ENCODE data around the gene ARRB1. TPM values are rescaled to one million over a fixed set of nuclear protein-coding genes. Genes with fewer than 3 reads are reported as not detected.

Gene ARRB1
- total RNA-seq, 4 donors from 2014 or later, result 15.7 to 44.7 (median 27.7) TPM

DNA sequence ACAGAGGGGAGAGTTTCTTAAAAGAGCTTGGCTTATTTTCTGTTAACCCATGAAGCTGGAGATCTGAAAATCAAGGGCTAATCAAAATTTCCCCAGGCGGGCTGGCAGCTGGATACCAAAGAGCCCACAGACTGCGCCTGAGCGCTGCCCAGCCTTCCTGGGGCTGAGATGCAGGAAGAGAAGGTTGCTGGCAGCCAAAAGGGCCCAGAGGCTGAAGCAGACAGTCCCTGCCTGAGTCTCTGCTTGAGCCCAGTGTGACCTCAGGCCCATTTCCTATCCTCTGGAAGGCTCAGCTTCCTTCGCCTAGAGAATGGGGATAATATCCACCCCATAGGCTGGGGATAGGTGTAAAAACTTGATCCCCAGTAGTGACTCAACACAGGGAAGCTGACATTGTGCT lies 49.1 kb downstream of the ARRB1 start:
- WGBS, 2 donors, result 67 to 79% methylated on average over 4 of the region's 4 CpGs
- H3K9me3 ChIP-seq, result no peaks in the 10 kb centered on the region
- H3K27me3 ChIP-seq, result no peaks in the 10 kb centered on the region
- peaks cover 0 to 20% of the 10 kb centered on the region in 2 donors for H3K4me1 ChIP-seq
- intact Hi-C loops (cut with DNase I), result no loop called here
- DNase-seq, result no peak
- TF ChIP-seq, protein P1, sequence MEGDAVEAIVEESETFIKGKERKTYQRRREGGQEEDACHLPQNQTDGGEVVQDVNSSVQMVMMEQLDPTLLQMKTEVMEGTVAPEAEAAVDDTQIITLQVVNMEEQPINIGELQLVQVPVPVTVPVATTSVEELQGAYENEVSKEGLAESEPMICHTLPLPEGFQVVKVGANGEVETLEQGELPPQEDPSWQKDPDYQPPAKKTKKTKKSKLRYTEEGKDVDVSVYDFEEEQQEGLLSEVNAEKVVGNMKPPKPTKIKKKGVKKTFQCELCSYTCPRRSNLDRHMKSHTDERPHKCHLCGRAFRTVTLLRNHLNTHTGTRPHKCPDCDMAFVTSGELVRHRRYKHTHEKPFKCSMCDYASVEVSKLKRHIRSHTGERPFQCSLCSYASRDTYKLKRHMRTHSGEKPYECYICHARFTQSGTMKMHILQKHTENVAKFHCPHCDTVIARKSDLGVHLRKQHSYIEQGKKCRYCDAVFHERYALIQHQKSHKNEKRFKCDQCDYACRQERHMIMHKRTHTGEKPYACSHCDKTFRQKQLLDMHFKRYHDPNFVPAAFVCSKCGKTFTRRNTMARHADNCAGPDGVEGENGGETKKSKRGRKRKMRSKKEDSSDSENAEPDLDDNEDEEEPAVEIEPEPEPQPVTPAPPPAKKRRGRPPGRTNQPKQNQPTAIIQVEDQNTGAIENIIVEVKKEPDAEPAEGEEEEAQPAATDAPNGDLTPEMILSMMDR (IDR thresholded peaks at IDR 0.05), result no peak
- no peak for TF ChIP-seq POLR2A (IDR thresholded peaks at IDR 0.05)
- H3K36me3 ChIP-seq, result no peaks in the 10 kb centered on the region
- H3K27ac ChIP-seq, result peak overlapping the region in 1 of 3 donors; percentile 49
- H3K4me3 ChIP-seq (replicated peaks in 1 of 3), result no peak overlapping the region

DNA sequence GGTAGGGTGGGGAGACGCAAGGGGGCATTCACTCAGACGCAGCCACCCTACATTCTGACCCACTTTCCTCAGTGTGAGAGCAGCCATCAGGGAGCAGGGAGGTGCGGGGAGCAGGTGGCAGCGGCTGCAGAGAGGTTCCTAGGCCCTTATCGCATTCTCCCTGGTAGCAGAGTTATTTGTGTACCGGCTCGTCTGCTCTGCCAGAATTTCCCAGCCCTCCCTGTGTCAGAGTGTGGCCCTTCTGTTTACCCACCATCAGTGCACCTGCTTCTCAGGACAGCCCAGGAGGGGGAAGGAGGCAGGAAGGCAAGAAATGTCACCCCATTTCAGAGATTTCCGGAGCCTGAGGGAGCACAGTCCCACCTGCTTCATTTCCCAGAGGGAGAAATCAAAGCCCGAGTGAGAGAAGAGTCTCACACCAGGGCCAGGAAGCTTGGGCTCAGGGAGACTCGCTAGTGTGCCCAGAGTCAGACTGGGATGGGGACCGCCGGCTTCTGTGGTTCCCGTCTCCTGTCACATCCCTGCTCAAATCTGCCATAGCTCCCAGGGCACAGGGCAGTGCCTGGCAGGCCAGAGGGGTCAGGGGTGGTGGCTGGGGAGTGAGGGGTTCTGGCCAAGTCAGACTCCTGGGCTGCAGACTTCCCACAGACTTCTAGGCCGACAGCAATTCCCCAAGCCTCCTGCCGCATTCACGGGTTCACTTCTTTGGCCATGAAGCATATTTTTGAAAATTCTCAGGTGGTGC lies 49.7 kb downstream of the ARRB1 start:
- peaks cover 0 to 14% of the 10 kb centered on the region in 2 donors for H3K4me1 ChIP-seq
- peak overlapping the region in 1 of 3 donors; percentile 49 for H3K27ac ChIP-seq
- no peak for DNase-seq

DNA sequence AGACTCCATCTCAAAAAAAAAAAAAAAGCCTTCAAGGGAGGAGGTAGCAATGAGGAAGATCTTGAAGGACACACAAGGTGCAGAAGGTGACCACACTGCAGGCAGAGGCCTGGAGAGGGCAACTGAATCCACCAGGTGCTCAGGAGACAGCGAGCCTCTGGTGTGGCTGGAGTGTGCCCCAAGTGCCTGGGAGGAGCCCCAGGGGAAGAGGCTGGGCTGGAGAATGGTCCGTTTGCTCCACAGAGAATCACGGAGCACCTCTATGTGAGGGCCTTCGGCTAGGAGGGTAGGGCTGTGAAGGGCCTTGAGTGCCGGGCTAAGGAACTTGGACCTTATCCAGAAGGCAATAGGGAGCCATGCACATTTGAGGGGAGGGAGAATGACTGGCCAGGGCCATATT lies 50.3 kb downstream of the ARRB1 start:
- intact Hi-C loops (cut with DNase I), result no loop called here
- no peak for DNase-seq
- H3K27ac ChIP-seq, result no peak overlapping the region
- no peak for TF ChIP-seq POLR2A (IDR thresholded peaks at IDR 0.05)
- TF ChIP-seq, protein P1 (IDR thresholded peaks at IDR 0.05), result no peak
- no peaks in the 10 kb centered on the region for H3K27me3 ChIP-seq
- no peak overlapping the region for H3K4me3 ChIP-seq (replicated peaks in 1 of 3)
- H3K36me3 ChIP-seq, result no peaks in the 10 kb centered on the region
- WGBS, 2 donors, result 48 to 63% methylated on average over 5 of the region's 5 CpGs
- H3K9me3 ChIP-seq, result no peaks in the 10 kb centered on the region
- H3K4me1 ChIP-seq, result peaks cover 0 to 12% of the 10 kb centered on the region in 2 donors

More for the DNA sequence above, 49.7 kb downstream of the ARRB1 start:
- WGBS, 2 donors, result 72 to 75% methylated on average over 13 to 16 of the region's 16 CpGs
- no peaks in the 10 kb centered on the region for H3K9me3 ChIP-seq
- TF ChIP-seq, protein P1 (IDR thresholded peaks at IDR 0.05), result no peak
- TF ChIP-seq POLR2A (IDR thresholded peaks at IDR 0.05), result no peak
- H3K36me3 ChIP-seq, result no peaks in the 10 kb centered on the region
- H3K4me3 ChIP-seq (replicated peaks in 1 of 3), result no peak overlapping the region
- intact Hi-C loops (cut with DNase I), result no loop called here
- no peaks in the 10 kb centered on the region for H3K27me3 ChIP-seq

DNA sequence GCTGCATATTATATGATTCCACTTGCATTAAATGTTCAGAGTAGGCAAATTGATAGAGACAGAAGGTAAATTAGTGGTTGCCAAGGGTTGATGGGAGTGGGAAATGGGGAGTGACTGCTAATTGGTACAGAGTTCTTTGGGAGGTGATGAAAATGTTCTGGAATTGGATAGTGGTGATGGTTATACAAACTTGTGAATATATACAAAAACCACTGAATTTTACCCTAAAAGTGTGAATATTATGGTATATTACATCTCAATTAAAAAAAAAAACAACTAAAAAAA lies 52.5 kb downstream of the ARRB1 start:
- Histone ChIP-seq H3K4me1 (peaks cover 0 to 12% of the 10 kb centered on the region in 2 donors), H3K9me3 (no peaks in the 10 kb centered on the region), H3K36me3 (no peaks in the 10 kb centered on the region), H3K27me3 (no peaks in the 10 kb centered on the region), H3K27ac (no peak overlapping the region), H3K4me3 (replicated peaks in 1 of 3) (no peak overlapping the region)
- TF ChIP-seq, protein P1 (IDR thresholded peaks at IDR 0.05), result no peak
- no peak for TF ChIP-seq POLR2A (IDR thresholded peaks at IDR 0.05)
- DNase-seq, result no peak
- intact Hi-C loops (cut with DNase I), result no loop called here

DNA sequence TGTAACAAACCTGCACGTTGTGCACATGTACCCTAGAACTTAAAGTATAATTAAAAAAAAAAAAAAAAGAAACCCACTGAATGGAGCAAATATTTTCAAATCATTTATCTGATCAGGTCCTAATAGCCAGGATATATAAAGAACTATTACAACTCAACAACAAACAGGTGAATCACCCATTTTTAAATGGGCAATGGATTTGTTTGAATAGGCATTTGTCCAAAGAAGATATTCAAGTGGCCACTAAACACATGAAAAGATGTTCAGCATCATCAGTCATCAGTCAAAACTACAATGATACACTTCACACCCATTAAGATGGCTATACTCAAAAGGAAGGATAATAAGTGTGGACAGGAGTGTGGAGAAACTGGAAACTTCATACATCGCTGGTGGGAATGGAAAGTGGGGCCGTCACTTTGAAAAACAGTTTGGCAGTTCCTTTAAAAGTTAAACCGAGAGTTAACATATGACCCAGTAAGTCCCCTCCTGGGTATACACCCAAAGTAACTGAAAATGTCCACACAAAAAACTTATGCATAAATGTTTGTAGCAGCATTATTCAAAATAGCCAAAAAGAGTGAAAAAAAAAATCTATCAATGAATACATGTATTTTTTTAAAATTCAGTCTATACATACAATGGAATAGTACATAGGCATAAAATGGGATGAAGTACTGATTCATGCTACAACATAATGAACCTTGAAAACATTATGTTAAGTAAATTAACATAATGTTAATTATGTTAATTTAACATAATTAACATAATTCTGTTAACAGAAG lies 53.1 kb downstream of the ARRB1 start:
- intact Hi-C loops (cut with DNase I), result no loop called here
- WGBS, 2 donors, result 59 to 88% methylated on average over 4 of the region's 4 CpGs
- TF ChIP-seq, protein P1 (IDR thresholded peaks at IDR 0.05), result no peak
- no peak for TF ChIP-seq POLR2A (IDR thresholded peaks at IDR 0.05)
- Histone ChIP-seq H3K27ac (no peak overlapping the region), H3K4me1 (peaks cover 0 to 12% of the 10 kb centered on the region in 2 donors), H3K9me3 (no peaks in the 10 kb centered on the region), H3K36me3 (no peaks in the 10 kb centered on the region), H3K4me3 (replicated peaks in 1 of 3) (no peak overlapping the region), H3K27me3 (no peaks in the 10 kb centered on the region)
- DNase-seq, result no peak

Measured in thyroid gland (tissue), 4 donors.